HG03520 (cell line): Measurements from ENCODE around the gene NUTM1.
A peak's percentile ranks its signal among the peaks of the same experiment; 100 is the strongest.
"Not testable (repeated sequence)": the region's sequence is repeated elsewhere in the genome, so short reads cannot be mapped to it uniquely, and the experiment has no call there.

ENCODE experiments used
- ATAC-seq: cut with Tn5 transposase; IDR thresholded peaks from one replicate; pipeline ENCODE4 v1.9.1; 2021; ENCODE audit warnings: mild to moderate bottlenecking, moderate library complexity; ENCODE audit not compliant: unreplicated experiment

Gene NUTM1

GRCh38 chr15:34336991-34337556, 6.0 kb upstream of the NUTM1 start:
- ATAC-seq = no peak

DNA sequence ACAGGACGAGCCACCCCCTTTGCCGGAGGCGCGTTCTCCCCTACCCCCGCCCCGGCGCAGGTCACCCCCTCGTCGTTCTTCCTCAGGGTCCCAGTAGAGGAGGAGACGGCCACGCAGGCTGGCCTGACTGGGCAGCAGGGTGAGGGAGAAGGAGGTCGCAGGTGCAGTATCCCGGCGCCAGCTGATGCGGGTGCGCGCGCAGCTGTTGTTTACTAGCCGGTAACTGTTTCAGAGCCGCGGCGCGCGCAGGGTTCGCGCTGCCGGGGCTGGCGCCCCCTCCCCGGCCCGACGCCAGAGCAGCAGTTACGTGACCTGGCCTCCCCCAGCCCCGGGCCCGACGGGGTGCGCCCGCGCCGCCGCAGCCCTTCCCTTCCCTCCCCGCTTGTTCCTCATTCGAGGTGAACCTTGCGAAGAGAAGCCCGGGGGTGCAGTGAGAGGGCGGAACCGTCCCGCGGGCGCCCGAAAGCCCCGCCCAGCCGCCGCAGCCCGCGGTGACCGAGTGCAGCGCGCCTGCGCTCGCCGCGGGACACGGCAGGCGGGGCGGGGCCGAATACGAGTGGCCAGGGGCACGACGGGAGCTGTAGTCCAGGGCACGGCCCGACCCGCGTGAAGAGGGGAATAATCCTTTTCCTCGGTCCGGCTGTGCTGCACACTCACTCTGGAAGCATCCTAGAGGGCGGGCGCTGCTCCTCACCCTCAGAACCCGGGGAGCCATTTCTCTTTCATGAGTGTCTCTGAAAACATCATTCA, 5.4 kb upstream of the NUTM1 start, which contains the start of gene SLC12A6:
Gene SLC12A6 (minus strand): TSS at position 225 of the 750 bp plus-strand sequence. CDS start 1,101 bp downstream, outside the sequence.
- peak; percentile 67 for ATAC-seq

DNA sequence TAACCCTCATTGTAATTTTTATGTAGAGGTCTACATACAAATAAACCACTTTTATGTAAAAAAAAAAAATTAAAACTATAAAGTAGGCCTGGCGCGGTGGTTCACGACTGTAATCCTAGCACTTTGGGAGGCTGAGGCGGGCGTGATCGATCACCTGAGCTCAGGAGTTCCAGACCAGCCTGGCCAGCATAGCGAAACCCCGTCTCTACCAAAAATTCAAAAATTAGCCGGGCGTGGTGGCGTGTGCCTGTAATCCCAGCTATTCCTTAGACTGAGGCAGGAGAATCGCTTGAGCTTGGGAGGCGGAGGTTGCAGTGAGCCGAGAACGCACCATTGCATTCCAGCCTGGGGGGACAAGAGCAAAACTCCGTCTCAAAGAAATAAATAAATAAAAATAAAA, 4.8 kb upstream of the NUTM1 start:
- no peak for ATAC-seq

- no peak for ATAC-seq
These were observed 3.2 kb upstream of the NUTM1 start for GRCh38 chr15:34339946-34340345.

DNA sequence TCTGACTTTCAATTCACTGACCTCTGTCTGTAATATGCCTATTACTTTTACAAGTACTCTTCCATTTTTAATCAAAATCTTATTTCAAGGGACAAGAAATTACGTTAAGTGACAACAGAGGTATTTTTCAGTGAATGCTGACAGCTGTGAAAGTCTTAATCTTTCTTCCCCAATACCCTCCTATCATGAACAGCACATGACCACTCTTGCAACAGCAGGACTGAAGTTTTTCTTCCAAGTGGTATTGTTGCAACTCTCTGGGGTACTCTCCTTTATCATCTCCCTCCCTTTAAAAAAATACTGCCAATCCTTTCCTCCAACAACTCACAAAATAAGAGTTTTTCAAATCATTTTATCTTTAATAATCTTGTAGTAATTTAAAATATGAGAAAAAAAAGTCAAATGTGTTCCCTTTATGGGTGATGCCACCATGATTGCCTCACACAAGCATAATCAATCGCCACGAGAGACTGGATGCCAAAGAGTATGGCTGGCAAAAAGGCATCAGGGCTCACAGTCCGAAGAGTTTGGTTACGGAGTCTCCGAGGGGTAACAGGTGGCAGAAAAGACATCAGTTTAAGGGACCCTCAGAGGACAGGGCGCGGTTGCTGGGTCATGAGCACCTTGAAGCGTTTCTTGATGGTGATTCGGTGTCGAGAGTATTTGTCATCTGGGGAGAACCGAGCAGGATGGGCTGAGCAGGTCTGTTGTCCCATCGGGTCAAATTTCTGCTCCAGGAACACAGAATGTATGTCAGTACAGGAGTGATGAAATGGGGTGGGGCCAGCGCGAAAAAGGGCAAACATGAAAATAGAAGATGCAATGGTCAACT, 1.5 kb upstream of the NUTM1 start:
- no peak for ATAC-seq

DNA sequence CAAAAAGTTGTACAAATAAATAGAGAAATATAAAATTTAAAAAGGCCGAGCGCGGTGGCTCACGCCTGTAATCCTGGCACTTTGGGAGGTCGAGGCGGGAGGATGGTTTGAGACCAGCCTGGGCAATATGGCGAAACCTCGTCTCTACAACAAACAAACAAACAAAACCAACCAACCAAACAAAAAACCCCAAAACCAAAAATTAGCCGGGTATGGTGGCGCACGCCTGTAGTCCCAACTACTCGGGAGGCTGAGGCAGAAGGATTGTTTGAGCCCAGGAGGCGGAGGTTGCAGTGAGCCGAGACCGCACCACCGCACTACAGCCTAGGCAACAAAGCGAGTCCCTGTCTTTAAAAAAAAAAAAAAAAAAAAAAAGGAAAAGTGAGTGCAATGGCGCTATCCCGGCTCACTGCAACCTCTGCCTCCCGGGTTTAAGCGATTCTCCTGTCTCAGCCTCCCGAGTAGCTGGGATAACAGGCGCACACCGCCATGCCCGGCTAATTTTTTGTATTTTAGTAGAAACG, 840 bp upstream of the NUTM1 start:
- ATAC-seq = not testable (repeated sequence)

DNA sequence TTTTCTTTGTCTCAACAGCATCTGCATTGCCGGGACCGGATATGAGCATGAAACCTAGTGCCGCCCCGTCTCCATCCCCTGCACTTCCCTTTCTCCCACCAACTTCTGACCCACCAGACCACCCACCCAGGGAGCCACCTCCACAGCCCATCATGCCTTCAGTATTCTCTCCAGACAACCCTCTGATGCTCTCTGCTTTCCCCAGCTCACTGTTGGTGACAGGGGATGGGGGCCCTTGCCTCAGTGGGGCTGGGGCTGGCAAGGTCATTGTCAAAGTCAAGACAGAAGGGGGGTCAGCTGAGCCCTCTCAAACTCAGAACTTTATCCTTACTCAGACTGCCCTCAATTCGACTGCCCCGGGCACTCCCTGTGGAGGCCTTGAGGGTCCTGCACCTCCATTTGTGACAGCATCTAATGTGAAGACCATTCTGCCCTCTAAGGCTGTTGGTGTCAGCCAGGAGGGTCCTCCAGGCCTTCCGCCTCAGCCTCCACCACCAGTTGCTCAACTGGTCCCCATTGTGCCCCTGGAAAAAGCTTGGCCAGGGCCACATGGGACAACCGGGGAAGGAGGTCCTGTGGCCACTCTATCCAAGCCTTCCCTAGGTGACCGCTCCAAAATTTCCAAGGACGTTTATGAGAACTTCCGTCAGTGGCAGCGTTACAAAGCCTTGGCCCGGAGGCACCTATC, 5.0 kb downstream of the NUTM1 start:
- ATAC-seq = no peak

- no peak for ATAC-seq
These were observed 5.7 kb downstream of the NUTM1 start for GRCh38 chr15:34348735-34349300.

- no peak for ATAC-seq
These were observed 6.7 kb downstream of the NUTM1 start for GRCh38 chr15:34349769-34350168.

- not testable (repeated sequence) for ATAC-seq
These were observed 9.9 kb downstream of the NUTM1 start for GRCh38 chr15:34352996-34353395.

DNA sequence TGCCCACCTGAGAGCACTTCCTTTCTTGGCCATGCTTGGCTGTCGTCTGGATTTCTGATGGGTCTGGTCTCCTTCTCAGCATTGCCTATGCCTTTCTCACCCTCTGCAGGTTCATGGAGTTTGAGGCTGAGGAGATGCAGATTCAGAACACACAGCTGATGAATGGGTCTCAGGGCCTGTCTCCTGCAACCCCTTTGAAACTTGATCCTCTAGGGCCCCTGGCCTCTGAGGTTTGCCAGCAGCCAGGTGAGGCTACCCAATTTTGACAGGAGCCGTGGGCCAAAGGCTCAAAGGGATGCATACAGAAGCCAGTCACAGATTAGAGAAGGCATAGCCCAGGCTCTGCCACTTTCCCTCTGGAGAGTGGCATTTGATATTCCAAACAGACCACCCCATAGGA, 10.5 kb downstream of the NUTM1 start:
- no peak for ATAC-seq

DNA sequence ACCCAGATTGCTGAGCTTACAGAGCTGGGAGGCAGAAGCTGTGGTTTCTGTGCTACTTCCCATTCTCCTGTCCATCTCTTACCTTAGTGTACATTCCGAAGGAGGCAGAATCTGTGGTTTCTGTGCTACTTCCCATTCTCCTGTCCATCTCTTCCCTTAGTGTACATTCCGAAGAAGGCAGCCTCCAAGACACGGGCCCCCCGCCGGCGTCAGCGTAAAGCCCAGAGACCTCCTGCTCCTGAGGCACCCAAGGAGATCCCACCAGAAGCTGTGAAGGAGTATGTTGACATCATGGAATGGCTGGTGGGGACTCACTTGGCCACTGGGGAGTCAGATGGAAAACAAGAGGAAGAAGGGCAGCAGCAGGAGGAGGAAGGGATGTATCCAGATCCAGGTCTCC, 11.2 kb downstream of the NUTM1 start:
- ATAC-seq = no peak

- ATAC-seq = no peak
These were observed 12.1 kb downstream of the NUTM1 start for GRCh38 chr15:34355241-34355640.

DNA sequence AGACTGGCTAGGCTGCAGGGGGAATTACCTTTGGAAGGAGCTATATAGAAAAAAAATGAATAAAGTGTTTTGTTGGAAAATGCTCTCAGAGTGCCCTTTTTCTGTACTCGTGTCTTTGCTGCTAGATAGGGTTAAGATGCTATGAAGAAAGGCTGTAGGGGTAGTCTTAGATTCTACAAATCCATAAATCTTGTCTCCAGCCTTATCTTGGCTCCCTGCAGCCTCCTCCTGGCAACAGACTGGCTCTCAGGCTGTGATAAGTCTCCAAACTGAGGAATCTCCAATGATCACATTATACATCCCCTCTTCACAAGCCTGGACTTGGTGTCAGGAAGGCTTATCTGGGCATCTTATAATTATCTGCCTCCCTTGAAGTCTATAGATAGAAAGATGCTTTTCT, 14.5 kb downstream of the NUTM1 start:
- no peak for ATAC-seq

DNA sequence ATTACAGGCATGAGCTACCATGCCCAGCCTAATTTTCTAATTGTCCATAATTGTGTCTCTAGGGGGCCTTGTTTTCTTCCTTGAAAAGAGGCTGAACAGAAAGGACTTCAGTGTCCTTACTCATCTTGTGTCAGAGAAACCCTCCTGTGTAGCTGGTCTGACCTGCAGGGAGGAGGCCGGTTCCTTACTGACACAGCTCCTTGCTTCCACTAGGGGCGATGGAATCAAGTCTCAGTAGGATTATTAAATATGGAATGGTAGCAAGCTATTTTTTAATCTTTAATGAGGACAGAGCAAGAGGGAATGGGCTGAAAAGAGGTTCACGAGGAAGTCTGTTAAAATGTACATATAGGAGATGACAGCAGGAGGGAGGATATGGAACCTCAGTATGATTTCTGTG, 15.3 kb downstream of the NUTM1 start:
- ATAC-seq = no peak

GRCh38 chr15:34358948-34359347, 15.8 kb downstream of the NUTM1 start:
- no peak for ATAC-seq

GRCh38 chr15:34359416-34359815, 16.3 kb downstream of the NUTM1 start:
- ATAC-seq = no peak

- no peak for ATAC-seq
These were observed 17.2 kb downstream of the NUTM1 start for GRCh38 chr15:34360298-34360697.

- no peak for ATAC-seq
These were observed 18.2 kb downstream of the NUTM1 start for GRCh38 chr15:34361278-34361677.

GRCh38 chr15:34362047-34362773, 19.1 kb downstream of the NUTM1 start:
- ATAC-seq = no peak
